Activated naive CD4-positive, alpha-beta T cell treated with anti-CD3 and anti-CD28 coated beads for 36 hours (primary cell): Measurements from ENCODE around the gene UGT2B7. TPM values are rescaled to one million over a fixed set of nuclear protein-coding genes. Genes with fewer than 3 reads are reported as not detected.
"Not testable (repeated sequence)": the region's sequence is repeated elsewhere in the genome, so short reads cannot be mapped to it uniquely, and the experiment has no call there.

ENCODE experiments used
- CTCF ChIA-PET: fragments of 350-600 bp; sonication (Branson Sonifier 250); formaldehyde crosslinking; loops from one replicate; lab custom pipeline; 2021; ENCODE audit warnings: antibody characterized with exemption; lab: Charles Lee
- DNase-seq: peaks from one replicate; pipeline ENCODE4 v3.0.0-alpha.2; 2020
- H3K27ac Mint-ChIP-seq: one replicate; pipeline ENCODE4 v1.8.0; 2021; ENCODE audit warnings: mild to moderate bottlenecking, mixed read lengths
- H3K27me3 Mint-ChIP-seq: one replicate; pipeline ENCODE4 v1.8.0; 2021; ENCODE audit warnings: low read depth, mixed read lengths
- H3K36me3 Mint-ChIP-seq: one replicate; pipeline ENCODE4 v1.8.0; 2021; ENCODE audit warnings: low read depth, mixed read lengths
- H3K4me1 Mint-ChIP-seq: one replicate; pipeline ENCODE4 v1.8.0; 2021; ENCODE audit warnings: low read depth, mixed read lengths
- H3K4me3 Mint-ChIP-seq: one replicate; pipeline ENCODE4 v1.8.0; 2021; ENCODE audit warnings: mild to moderate bottlenecking, moderate library complexity, mixed read lengths
- H3K9me3 Mint-ChIP-seq: one replicate; pipeline ENCODE4 v1.8.0; 2021; ENCODE audit warnings: mixed read lengths
- intact Hi-C: fragments of 100-400 bp; cut with micrococcal nuclease; formaldehyde crosslinking; loops from one replicate; pipeline ENCODE4 v1.15.1; 2023
- total RNA-seq, 2 experiments: library from RNA; stranded (reverse); gene quantifications; one replicate each; pipeline ENCODE4 v1.2.3, GENCODE V29; 2021

Gene UGT2B7
- not detected for total RNA-seq

DNA sequence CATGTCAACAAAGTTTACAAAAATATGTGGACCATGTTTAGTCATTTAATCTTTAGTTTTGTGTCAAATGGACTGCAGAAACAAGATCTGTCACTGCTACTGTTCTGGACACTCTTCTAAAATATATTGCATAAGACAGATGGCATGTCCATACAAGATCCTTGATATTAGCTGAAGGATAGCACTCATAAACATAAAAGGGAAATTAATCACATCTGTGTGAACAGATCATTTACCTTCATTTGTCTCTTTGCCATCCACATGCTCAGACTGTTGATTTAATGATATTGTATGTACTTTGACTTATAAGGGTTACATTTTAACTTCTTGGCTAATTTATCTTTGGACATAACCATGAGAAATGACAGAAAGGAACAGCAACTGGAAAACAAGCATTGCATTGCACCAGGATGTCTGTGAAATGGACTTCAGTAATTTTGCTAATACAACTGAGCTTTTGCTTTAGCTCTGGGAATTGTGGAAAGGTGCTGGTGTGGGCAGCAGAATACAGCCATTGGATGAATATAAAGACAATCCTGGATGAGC, at the start of gene UGT2B7:
UGT2B7 (plus strand) TSS at position 364 of the 546 bp plus-strand sequence; CDS start at position 411, 47 bp downstream.
- intact Hi-C loops, result no loop called here
- no peaks in the 10 kb centered on the region for H3K27me3 Mint-ChIP-seq
- no peak within 1 kb of the TSS for H3K27ac Mint-ChIP-seq
- H3K9me3 Mint-ChIP-seq, result no peaks in the 10 kb centered on the region
- CTCF ChIA-PET, result no interaction called here
- no peak for DNase-seq
- no peaks in the 10 kb centered on the region for H3K4me1 Mint-ChIP-seq
- H3K4me3 Mint-ChIP-seq, result no peak within 1 kb of the TSS
- H3K36me3 Mint-ChIP-seq, result no peaks in the 10 kb centered on the region

DNA sequence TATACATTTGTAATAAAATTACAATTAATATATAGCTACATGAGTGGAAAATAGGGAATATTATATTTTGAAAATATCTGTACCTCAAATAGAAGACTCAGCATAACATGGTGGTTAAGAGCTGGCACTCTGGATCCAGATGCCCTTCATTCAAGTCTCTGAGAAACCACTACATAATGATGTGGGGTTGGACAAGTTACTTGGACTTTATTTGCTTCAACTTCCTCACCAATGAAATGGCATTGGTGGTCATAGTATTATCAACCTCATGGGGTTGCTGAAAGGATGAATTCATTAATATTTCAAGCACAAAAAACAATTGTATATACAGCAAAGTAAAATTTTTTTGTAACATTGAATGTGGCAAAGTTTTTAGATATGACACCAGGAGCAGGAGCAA, 46.4 kb upstream of the UGT2B7 start:
- intact Hi-C loops, result no loop called here
- no peaks in the 10 kb centered on the region for H3K27me3 Mint-ChIP-seq
- CTCF ChIA-PET, result no interaction called here
- H3K9me3 Mint-ChIP-seq, result peaks cover 2% of the 10 kb centered on the region
- H3K36me3 Mint-ChIP-seq, result no peaks in the 10 kb centered on the region
- DNase-seq, result no peak
- H3K27ac Mint-ChIP-seq, result no peak overlapping the region
- H3K4me3 Mint-ChIP-seq, result no peak overlapping the region
- no peaks in the 10 kb centered on the region for H3K4me1 Mint-ChIP-seq

- CTCF ChIA-PET, result not testable (repeated sequence)
Observed at GRCh38 chr4:69050853-69051575, 45.3 kb upstream of the UGT2B7 start.

DNA sequence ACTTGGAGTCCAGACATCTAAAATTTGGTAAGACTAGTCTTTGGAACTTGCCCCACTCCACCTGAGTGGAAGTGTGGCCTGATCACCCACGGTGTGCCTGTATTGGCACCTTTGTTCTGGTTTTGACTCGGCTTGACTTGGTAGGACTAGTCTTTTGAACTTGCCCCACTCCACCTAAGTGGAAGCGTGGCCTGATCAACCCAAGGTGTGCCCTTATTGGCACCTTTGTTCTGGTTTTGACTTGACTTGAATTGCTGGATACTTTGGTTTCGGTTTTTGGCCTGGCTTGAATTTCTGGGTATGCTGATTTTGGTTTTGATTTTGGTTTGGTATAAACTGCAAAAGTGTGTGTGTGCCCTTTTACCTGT, 44.7 kb upstream of the UGT2B7 start:
- Mint-ChIP-seq H3K4me3 (no peak overlapping the region), H3K27ac (no peak overlapping the region), H3K36me3 (no peaks in the 10 kb centered on the region), H3K9me3 (peaks cover 2% of the 10 kb centered on the region), H3K4me1 (no peaks in the 10 kb centered on the region), H3K27me3 (no peaks in the 10 kb centered on the region)
- DNase-seq, result no peak
- intact Hi-C loops, result no loop called here
- CTCF ChIA-PET, result no interaction called here

More at GRCh38 chr4:69050853-69051575, 45.3 kb upstream of the UGT2B7 start:
- H3K9me3 Mint-ChIP-seq, H3K27ac Mint-ChIP-seq, intact Hi-C loops, DNase-seq, H3K36me3 Mint-ChIP-seq, H3K4me1 Mint-ChIP-seq, H3K4me3 Mint-ChIP-seq, H3K27me3 Mint-ChIP-seq: not testable (repeated sequence)

GRCh38 chr4:69053309-69053885, 42.9 kb upstream of the UGT2B7 start:
- H3K27ac Mint-ChIP-seq, H3K9me3 Mint-ChIP-seq, H3K4me1 Mint-ChIP-seq, H3K4me3 Mint-ChIP-seq, intact Hi-C loops, H3K27me3 Mint-ChIP-seq, H3K36me3 Mint-ChIP-seq, DNase-seq, CTCF ChIA-PET: not testable (repeated sequence)

GRCh38 chr4:69054033-69054432, 42.2 kb upstream of the UGT2B7 start:
- H3K9me3 Mint-ChIP-seq, H3K36me3 Mint-ChIP-seq, CTCF ChIA-PET, H3K4me3 Mint-ChIP-seq, H3K27ac Mint-ChIP-seq, intact Hi-C loops, H3K4me1 Mint-ChIP-seq, DNase-seq, H3K27me3 Mint-ChIP-seq: not testable (repeated sequence)

- Mint-ChIP-seq H3K4me1 (no peaks in the 10 kb centered on the region), H3K27ac (no peak overlapping the region), H3K36me3 (no peaks in the 10 kb centered on the region), H3K4me3 (no peak overlapping the region), H3K27me3 (no peaks in the 10 kb centered on the region), H3K9me3 (peaks cover 2% of the 10 kb centered on the region)
- intact Hi-C loops, result no loop called here
- CTCF ChIA-PET, result no interaction called here
- DNase-seq, result no peak
Observed at GRCh38 chr4:69054578-69055200, 41.6 kb upstream of the UGT2B7 start.

DNA sequence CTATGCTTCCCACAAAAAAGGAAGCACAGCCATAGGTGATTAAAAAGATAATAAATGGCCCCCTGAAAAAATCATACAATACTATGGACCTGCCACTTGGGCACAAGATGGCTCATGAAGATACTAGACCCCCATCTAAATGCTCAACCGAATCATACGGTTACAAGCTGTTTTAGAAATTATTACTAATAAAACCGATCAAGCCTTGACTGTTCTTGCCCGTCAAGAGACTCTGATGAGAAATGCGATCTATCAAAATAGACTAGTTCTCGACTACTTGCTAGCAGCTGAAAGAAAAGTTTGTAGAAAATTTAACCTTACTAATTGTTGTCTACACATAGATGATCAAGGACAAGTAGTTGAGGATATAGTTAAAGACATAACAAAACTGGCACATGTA, 40.1 kb upstream of the UGT2B7 start:
- no peaks in the 10 kb centered on the region for H3K36me3 Mint-ChIP-seq
- intact Hi-C loops, result no loop called here

DNA sequence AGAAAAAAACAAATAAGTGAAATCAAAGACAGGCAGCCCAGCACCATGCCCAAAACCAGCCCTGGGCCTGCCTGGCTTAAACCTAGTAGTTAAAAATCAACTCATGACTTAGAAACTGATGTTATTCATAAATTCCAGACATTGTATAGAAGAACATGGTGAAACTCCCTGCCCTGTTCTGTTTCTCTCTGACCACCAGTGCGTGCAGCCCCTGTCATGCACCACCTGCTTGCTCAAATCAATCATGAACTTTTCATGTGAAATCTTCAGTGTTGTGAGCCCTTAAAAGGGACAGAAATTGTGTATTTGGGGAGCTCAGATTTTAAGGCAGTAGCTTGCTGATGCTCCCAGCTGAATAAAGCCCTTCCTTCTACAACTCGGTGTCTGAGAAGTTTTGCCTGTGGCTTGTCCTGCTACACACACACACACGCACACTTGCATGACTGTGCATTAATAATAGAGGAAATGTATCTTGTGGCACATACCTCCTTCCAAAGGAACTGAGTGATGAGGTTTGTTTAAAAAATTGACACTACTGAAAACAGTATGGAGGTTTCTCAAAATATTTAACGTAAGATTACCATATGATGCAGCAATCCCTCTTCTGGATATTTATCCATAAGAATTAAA, 39.2 kb upstream of the UGT2B7 start:
- no peak overlapping the region for H3K4me3 Mint-ChIP-seq
- no peak for DNase-seq
- no peaks in the 10 kb centered on the region for H3K4me1 Mint-ChIP-seq
- H3K27me3 Mint-ChIP-seq, result no peaks in the 10 kb centered on the region
- intact Hi-C loops, result no loop called here
- no peaks in the 10 kb centered on the region for H3K9me3 Mint-ChIP-seq
- CTCF ChIA-PET, result interaction anchor here (0.7 kb wide), 1 partner anchor 979 kb away, joined by 3 read pairs; no protein-coding TSS in a partner anchor
- no peaks in the 10 kb centered on the region for H3K36me3 Mint-ChIP-seq
- H3K27ac Mint-ChIP-seq, result no peak overlapping the region

More for the DNA sequence above, 40.1 kb upstream of the UGT2B7 start:
- CTCF ChIA-PET, result interaction anchor here (0.7 kb wide), 1 partner anchor 978 kb away, joined by 3 read pairs; no protein-coding TSS in a partner anchor
- Mint-ChIP-seq H3K4me1 (no peaks in the 10 kb centered on the region), H3K4me3 (no peak overlapping the region), H3K27ac (no peak overlapping the region), H3K27me3 (no peaks in the 10 kb centered on the region), H3K9me3 (peaks cover 2% of the 10 kb centered on the region)
- DNase-seq, result no peak

- CTCF ChIA-PET, result no interaction called here
- H3K4me1 Mint-ChIP-seq, result no peaks in the 10 kb centered on the region
- no peak overlapping the region for H3K4me3 Mint-ChIP-seq
- intact Hi-C loops, result no loop called here
- H3K27me3 Mint-ChIP-seq, result no peaks in the 10 kb centered on the region
- no peak for DNase-seq
- H3K36me3 Mint-ChIP-seq, result no peaks in the 10 kb centered on the region
- H3K9me3 Mint-ChIP-seq, result no peaks in the 10 kb centered on the region
- H3K27ac Mint-ChIP-seq, result no peak overlapping the region
Observed at GRCh38 chr4:69057620-69058409, 38.5 kb upstream of the UGT2B7 start.

GRCh38 chr4:69058410-69059059, 37.7 kb upstream of the UGT2B7 start:
- H3K27me3 Mint-ChIP-seq, result no peaks in the 10 kb centered on the region
- H3K4me3 Mint-ChIP-seq, result no peak overlapping the region
- CTCF ChIA-PET, result no interaction called here
- no peaks in the 10 kb centered on the region for H3K9me3 Mint-ChIP-seq
- no peaks in the 10 kb centered on the region for H3K4me1 Mint-ChIP-seq
- no peak for DNase-seq
- no peaks in the 10 kb centered on the region for H3K36me3 Mint-ChIP-seq
- no peak overlapping the region for H3K27ac Mint-ChIP-seq
- intact Hi-C loops, result no loop called here
